ENCODE data around the gene PRR35.
A peak's percentile ranks its signal among the peaks of the same experiment; 100 is the strongest.

Gene PRR35

GRCh38 chr16:560204-560700 is at the start of gene PRR35:
Gene PRR35, plus strand, starts transcription at chr16:560394. Its CDS starts 2,901 bp downstream, at chr16:563295.
- no peak for DNase-seq (ENCODE audit: low spot score)

- DNase-seq (ENCODE audit: low spot score): no peak
These were observed 47.4 kb upstream of the PRR35 start for GRCh38 chr16:512802-513201.

GRCh38 chr16:513950-514349 is 46.2 kb upstream of the PRR35 start:
- DNase-seq (ENCODE audit: low spot score): no peak

- DNase-seq (ENCODE audit: low spot score): no peak
These were observed 44.8 kb upstream of the PRR35 start for GRCh38 chr16:515175-515938.

- no peak for DNase-seq (ENCODE audit: low spot score)
These were observed 44.3 kb upstream of the PRR35 start for GRCh38 chr16:515939-516226.

GRCh38 chr16:516301-516700 is 43.9 kb upstream of the PRR35 start:
- no peak for DNase-seq (ENCODE audit: low spot score)

GRCh38 chr16:518858-519257 is 41.3 kb upstream of the PRR35 start:
- DNase-seq (ENCODE audit: low spot score): no peak

GRCh38 chr16:519425-519824 is 40.8 kb upstream of the PRR35 start:
- no peak for DNase-seq (ENCODE audit: low spot score)

- no peak for DNase-seq (ENCODE audit: low spot score)
These were observed 40.1 kb upstream of the PRR35 start for GRCh38 chr16:519841-520687.

- no peak for DNase-seq (ENCODE audit: low spot score)
These were observed 39.3 kb upstream of the PRR35 start for GRCh38 chr16:520847-521246.

- DNase-seq (ENCODE audit: low spot score): no peak
These were observed 38.6 kb upstream of the PRR35 start for GRCh38 chr16:521381-522210.

- DNase-seq (ENCODE audit: low spot score): no peak
These were observed 37.7 kb upstream of the PRR35 start for GRCh38 chr16:522320-523096.

GRCh38 chr16:523097-523741 is 37.0 kb upstream of the PRR35 start:
- no peak for DNase-seq (ENCODE audit: low spot score)

GRCh38 chr16:524274-525040 is 35.7 kb upstream of the PRR35 start:
- no peak for DNase-seq (ENCODE audit: low spot score)

- no peak for DNase-seq (ENCODE audit: low spot score)
These were observed 35.1 kb upstream of the PRR35 start for GRCh38 chr16:525123-525519.

GRCh38 chr16:525520-526180 is 34.5 kb upstream of the PRR35 start:
- DNase-seq (ENCODE audit: low spot score): peak; percentile 99

GRCh38 chr16:526181-527014 is 33.8 kb upstream of the PRR35 start:
- DNase-seq (ENCODE audit: low spot score): peak; percentile 42

GRCh38 chr16:527015-527903 is 32.9 kb upstream of the PRR35 start, which contains the start of gene CAPN15:
Gene CAPN15, plus strand, starts transcription at chr16:527712. Its CDS starts 19,127 bp downstream, at chr16:546839.
- DNase-seq (ENCODE audit: low spot score): peak; percentile 91
